K562 (cell line): ENCODE results near the gene ZNF440. TPM values are rescaled to one million over a fixed set of nuclear protein-coding genes. Genes with fewer than 3 reads are reported as not detected.

ENCODE experiments used
- AFF1 ChIP-seq, 2 experiments: fragments of 450-650 bp; IDR thresholded peaks; 2 replicates each; pipeline ENCODE4 v1.6.1; 2018; ENCODE audit warnings: mild to moderate bottlenecking in 2 of 2, low read depth in 1 of 2; ENCODE audit not compliant: partially characterized antibody in 2 of 2
- ATF1 ChIP-seq, 2 experiments: fragments of 450-650 bp in 1 of 2; IDR thresholded peaks; 2 replicates each; pipeline ENCODE4 v1.6.1; 2016; ENCODE audit warnings: missing compliant biosample characterization in 1 of 2, missing genetic modification characterization in 1 of 2
- FOXA1 ChIP-seq: fragments of 450-650 bp; IDR thresholded peaks from 2 replicates; pipeline ENCODE4 v1.6.1; 2016; ENCODE audit warnings: mild to moderate bottlenecking, borderline replicate concordance
- HDAC6 ChIP-seq: IDR thresholded peaks from 2 replicates; pipeline ENCODE4 v1.6.1; 2012; ENCODE audit warnings: low read depth, mild to moderate bottlenecking, control low read depth, inconsistent platforms, low read length, moderate library complexity
- HMGXB4 ChIP-seq: sonication (generic); formaldehyde crosslinking; IDR thresholded peaks from 2 replicates; pipeline ENCODE4 v1.8.1; 2023; ENCODE audit warnings: mild to moderate bottlenecking, missing genetic modification reagents
- HSF4 ChIP-seq: fragments of 250-450 bp; sonication (Bioruptor Pico); IDR thresholded peaks from 2 replicates; pipeline ENCODE4 v2.1.2; 2022; ENCODE audit warnings: mild to moderate bottlenecking, moderate library complexity, borderline replicate concordance
- JUNB ChIP-seq: fragments of 450-650 bp; formaldehyde crosslinking; conservative IDR thresholded peaks from 2 replicates; pipeline ENCODE4 v1.4.0; 2020; ENCODE audit warnings: mild to moderate bottlenecking
- KLF16 ChIP-seq: IDR thresholded peaks from 2 replicates; pipeline ENCODE4 v1.6.1; 2016; ENCODE audit warnings: antibody characterized with exemption
- L3MBTL2 ChIP-seq: fragments of 450-650 bp; IDR thresholded peaks from 2 replicates; pipeline ENCODE4 v1.6.1; 2016; ENCODE audit warnings: mild to moderate bottlenecking, moderate library complexity
- MAX ChIP-seq: sonication (generic); formaldehyde crosslinking; IDR thresholded peaks from 2 replicates; pipeline ENCODE4 v1.9.0; 2022; ENCODE audit warnings: mild to moderate bottlenecking, missing genetic modification reagents
- PHF20 ChIP-seq: fragments of 450-650 bp; IDR thresholded peaks from 2 replicates; pipeline ENCODE4 v1.6.1; 2018; ENCODE audit not compliant: partially characterized antibody
- POLR2H ChIP-seq: IDR thresholded peaks from 2 replicates; pipeline ENCODE4 v1.6.1; 2016; ENCODE audit warnings: missing genetic modification characterization, low read depth, mild to moderate bottlenecking, control low read depth, missing compliant biosample characterization, moderate library complexity
- RFX7 ChIP-seq: fragments of 250-450 bp; sonication (Bioruptor Pico); IDR thresholded peaks from 2 replicates; pipeline ENCODE4 v1.5.1; 2021; ENCODE audit warnings: mild to moderate bottlenecking
- SAP30 ChIP-seq: fragments of 200-600 bp; sonication (generic); IDR thresholded peaks from 2 replicates; pipeline ENCODE4 v1.6.1; 2012; ENCODE audit warnings: borderline replicate concordance, low read depth, mild to moderate bottlenecking, moderate library complexity, low read length, control low read depth, inconsistent platforms; ENCODE audit not compliant: insufficient read depth, poor library complexity, severe bottlenecking
- SUPT5H ChIP-seq: fragments of 450-650 bp; IDR thresholded peaks from 2 replicates; pipeline ENCODE4 v1.6.1; 2016
- VEZF1 ChIP-seq: fragments of 200-800 bp; sonication (Bioruptor generic); IDR thresholded peaks from 2 replicates; pipeline ENCODE4 v1.6.1; 2017; ENCODE audit warnings: missing genetic modification characterization, missing compliant biosample characterization
- ZFP91 ChIP-seq: sonication (generic); formaldehyde crosslinking; IDR thresholded peaks from 2 replicates; pipeline ENCODE4 v1.8.0; 2022; ENCODE audit warnings: mild to moderate bottlenecking, missing genetic modification reagents
- polyA plus RNA-seq, 8 experiments: library from polyadenylated mRNA; depleted of rRNA in 4 of 8; stranded (reverse) in 5 of 8; unstranded in 3 of 8; fragments of >200 nt; fragmentation: Nextera tagmentation in 2 of 8; fragmentation: Illumina TruSeq in 1 of 8; extraction: Ambion mirVana in 2 of 8; extraction: Trizol in 1 of 8; gene quantifications; 2 replicates each; pipeline versions ENCODE4 v1.2.1 to v1.2.3, GENCODE V29; 2011 to 2014; ENCODE audit warnings: inconsistent platforms in 1 of 8, missing spikeins in 1 of 8
- total RNA-seq, 7 experiments: library from RNA; depleted of rRNA in 6 of 7; stranded (reverse); fragments of >200 nt in 6 of 7; fragmentation: Illumina TruSeq in 2 of 7; extraction: Trizol in 2 of 7; gene quantifications; 2 replicates each; pipeline versions ENCODE4 v1.2.1 to v1.2.3, GENCODE V29; 2011 to 2021; ENCODE audit warnings: low replicate concordance in 1 of 7

The ZNF440 gene
- total and polyA plus RNA-seq, 9 of the 15 experiments (the other 6 are each of a cell fraction or from before 2014, with no cell fraction given), result 5.9 to 32.6 (median 13.4) TPM

GRCh38 chr19:11766597-11767591 is 47.2 kb upstream of the ZNF440 start, which contains the start of gene ZNF441 (continued):
- TF ChIP-seq HDAC6 (no peak), ZFP91 (no peak), KLF16 (peak; percentile 96), HSF4 (CRISPR knock-in tag) (no peak), MAX (CRISPR knock-in tag) (peak; percentile 68; the same call in 1 of the 2 replicates), L3MBTL2 (peak; percentile 89), SUPT5H (peak; percentile 83), FOXA1 (no peak), RFX7 (CRISPR knock-in tag) (no peak), AFF1 (IDR thresholded peaks at IDR 0.05; ENCODE audit: low read depth in 1 of 2, partially characterized antibody in 2 of 2) (peak in 1 of 2 experiments; percentile 39), HMGXB4 (CRISPR knock-in tag) (0 out of 2 replicates have a peak, but pooled peaks have one; percentile 31), PHF20 (peak; percentile 65), ATF1 (CRISPR knock-in tag; IDR thresholded peaks at IDR 0.05) (no peak), ATF1 (tag; IDR thresholded peaks at IDR 0.05) (peak; percentile 60), POLR2H (peak; percentile 59; the same call in 1 of the 2 replicates), JUNB (CRISPR knock-in tag) (no peak), SAP30 (peak; percentile 92), VEZF1 (CRISPR knock-in tag) (peak; percentile 63; the same call in 1 of the 2 replicates)
